Pulmonary artery endothelial cell (primary cell): ENCODE results near the gene TFAP2E. TPM values are rescaled to one million over a fixed set of nuclear protein-coding genes. Genes with fewer than 3 reads are reported as not detected.

Experiments
- DNase-seq: peaks from one replicate; pipeline ENCODE4 v3.0.0-alpha.2; 2011; ENCODE audit warnings: low read depth, low spot score
- total RNA-seq: library from RNA; depleted of rRNA; stranded (reverse); fragments of >200 nt; gene quantifications from 2 replicates; pipeline ENCODE4 v1.2.3, GENCODE V29; 2014

Gene TFAP2E
- total RNA-seq, 1 donor from 2014 or later: 0.07 TPM

DNA sequence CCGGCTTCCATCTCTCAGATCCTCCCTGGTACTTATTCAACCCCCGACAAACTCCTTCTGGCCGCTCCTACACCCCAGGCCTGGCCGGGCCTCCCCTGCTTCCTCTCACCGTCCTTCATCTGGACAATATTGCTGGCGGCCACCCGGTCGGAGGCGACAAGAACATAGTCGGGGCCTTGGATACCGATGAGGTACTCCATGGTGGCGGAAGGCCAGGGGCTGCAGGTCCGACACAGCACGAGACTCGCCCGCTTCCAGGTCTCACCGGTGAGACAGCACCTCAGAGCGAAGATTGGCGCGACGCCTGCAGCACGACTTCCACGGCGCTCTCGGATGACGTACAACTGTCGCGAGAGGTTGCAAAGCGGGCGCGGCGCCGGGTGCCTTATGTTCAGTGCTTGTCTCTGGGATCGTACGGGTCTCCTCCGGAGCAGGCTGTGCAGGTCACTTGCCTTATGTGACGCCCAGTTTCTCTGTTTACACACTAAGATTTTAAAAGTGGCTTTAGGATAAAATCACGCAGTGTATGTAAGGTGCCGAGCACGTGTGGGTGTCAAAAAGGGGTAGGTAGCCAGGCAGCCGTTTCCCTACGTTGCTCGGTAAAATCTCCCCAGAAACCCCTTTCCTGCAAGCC is 68.2 kb downstream of the TFAP2E start, which contains the start of gene PSMB2:
PSMB2 (minus strand) TSS at position 294 of the 634 bp plus-strand sequence; CDS start at position 200, 94 bp downstream.
- peak; percentile 85 for DNase-seq

DNA sequence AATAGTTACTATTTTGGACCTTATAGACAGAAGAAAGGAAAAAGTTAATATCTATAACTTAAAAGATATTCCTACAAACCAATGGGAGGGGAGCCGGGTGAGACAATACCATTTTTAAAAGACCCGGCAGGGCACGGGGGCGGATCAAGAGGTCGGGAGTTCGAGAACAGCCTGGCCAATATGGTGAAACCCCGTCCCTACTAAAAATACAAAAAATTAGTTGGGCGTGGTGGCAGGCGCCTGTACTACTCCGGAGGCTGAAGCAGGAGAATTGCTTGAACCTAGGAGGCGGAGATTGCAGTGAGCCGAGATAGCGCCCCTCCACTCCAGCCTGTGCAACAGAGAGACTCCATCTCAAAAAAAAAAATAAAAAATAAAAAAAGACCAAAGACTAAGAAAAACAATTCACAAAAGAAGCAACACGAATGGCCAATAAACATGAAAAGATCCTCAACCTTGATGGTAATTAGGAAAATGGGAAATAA is 69.4 kb downstream of the TFAP2E start:
- DNase-seq: no peak

GRCh38 chr1:35644204-35644603 is 71.1 kb downstream of the TFAP2E start:
- DNase-seq: no peak

Other genes with a start within 250 kb of the TFAP2E start
- 25.6 and 34.3 TPM in 2 replicates for gene KIAA0319L, start 15.9 kb upstream of the TFAP2E start, total RNA-seq
- gene NCDN, start 15.5 kb upstream of the TFAP2E start, total RNA-seq: 12.2 and 12.9 TPM in 2 replicates
- gene PSMB2, start 68.2 kb downstream of the TFAP2E start, total RNA-seq: 28.8 and 31.3 TPM in 2 replicates
- gene C1orf216, start 145.6 kb downstream of the TFAP2E start, total RNA-seq: 20.4 and 22.7 TPM in 2 replicates
- gene CLSPN, start 196.7 kb downstream of the TFAP2E start, total RNA-seq: 22.7 and 55.6 TPM in 2 replicates
- gene AGO4, start 234.7 kb downstream of the TFAP2E start, total RNA-seq: 17.9 and 19.3 TPM in 2 replicates